Stimulated activated CD8-positive, alpha-beta memory T cell treated with anti-CD3 and anti-CD28 coated beads, Interleukin-7, amount 100 ng/mL, for 4 hours (primary cell): ENCODE data around the gene CXXC5.
"Not testable (repeated sequence)": the region's sequence is repeated elsewhere in the genome, so short reads cannot be mapped to it uniquely, and the experiment has no call there.

Source experiments
- DNase-seq, 2 donors: peaks; one replicate each; pipeline ENCODE4 v3.0.0-alpha.2; 2020; ENCODE audit warnings: low read depth in 2 of 2

Gene CXXC5

GRCh38 chr5:139648205-139649081, at the start of gene CXXC5:
CXXC5 (plus strand) TSS chr5:139648349; CDS start chr5:139680524, 32,175 bp downstream.
- peak in 1 of 2 donors; percentile 65 for DNase-seq

- not testable (repeated sequence) for DNase-seq
Observed at GRCh38 chr5:139598601-139598965, 49.6 kb upstream of the CXXC5 start.

DNA sequence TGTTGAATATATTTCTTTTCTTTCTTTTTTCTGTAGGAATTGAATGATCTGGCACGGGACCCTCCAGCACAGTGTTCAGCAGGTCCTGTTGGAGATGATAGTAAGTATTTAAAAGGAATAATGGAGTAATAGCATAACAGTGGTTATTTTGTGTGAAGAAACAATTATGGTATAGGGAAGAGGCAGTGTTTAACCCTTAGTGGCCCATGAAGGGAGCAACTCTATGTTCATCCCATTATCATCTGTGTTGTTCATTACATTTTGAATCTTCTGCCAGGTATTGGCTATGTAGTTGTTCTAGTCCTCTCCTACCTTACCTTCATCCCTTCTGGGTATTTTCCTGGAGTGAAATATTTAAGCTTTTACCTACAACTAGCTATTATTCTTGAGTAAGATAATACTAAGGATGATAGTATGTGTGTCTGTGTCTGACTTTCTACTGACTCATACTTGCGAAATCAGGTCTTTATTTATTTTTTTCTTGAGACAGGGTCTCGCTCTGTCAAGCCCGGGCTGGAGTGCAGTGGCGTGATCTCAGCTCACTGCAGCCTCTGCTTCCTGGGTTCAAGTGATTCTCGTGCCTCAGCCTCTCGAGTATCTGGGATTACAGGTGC, 47.7 kb upstream of the CXXC5 start:
- DNase-seq, result no peak

- no peak for DNase-seq
Observed at GRCh38 chr5:139601429-139601828, 46.7 kb upstream of the CXXC5 start.

DNA sequence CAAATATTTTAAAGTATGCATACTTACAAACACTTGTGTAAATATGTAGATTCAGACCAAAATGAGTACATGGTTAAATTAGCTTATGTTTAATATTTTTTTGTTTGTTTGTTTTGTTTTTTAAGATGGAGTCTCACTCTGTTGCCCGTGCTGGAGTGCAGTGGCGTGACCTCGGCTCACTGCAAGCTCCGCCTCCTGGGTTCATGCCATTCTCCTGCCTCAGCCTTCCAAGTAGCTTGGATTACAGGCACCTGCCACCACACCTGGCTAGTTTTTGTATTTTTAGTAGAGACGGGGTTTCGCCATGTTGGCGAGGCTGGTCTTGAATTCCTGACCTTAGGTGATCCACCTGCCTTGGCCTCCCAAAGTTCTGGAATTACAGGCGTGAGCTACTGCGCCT, 46.2 kb upstream of the CXXC5 start:
- DNase-seq, result not testable (repeated sequence)

DNA sequence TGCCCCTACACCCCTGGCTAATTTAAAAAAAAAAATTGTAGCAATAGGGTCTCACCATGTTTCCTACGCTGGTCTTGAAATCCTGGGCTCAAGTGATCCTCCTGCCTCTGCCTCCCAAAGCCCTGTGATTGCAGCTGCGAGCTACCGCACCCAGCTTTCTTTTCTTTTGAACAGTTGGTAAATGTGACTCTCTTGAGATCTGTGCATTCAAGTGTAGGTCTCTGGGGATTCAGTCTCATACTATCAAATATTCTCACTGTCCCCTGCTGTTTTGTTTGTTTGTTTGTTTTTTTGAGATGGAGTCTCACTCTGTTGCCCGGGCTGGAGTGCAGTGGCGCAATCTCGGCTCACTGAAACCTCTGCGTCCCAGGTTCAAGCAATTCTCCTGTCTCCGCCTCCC, 42.3 kb upstream of the CXXC5 start:
- DNase-seq, result no peak

GRCh38 chr5:139611703-139612584, 36.2 kb upstream of the CXXC5 start:
- DNase-seq, result no peak

DNA sequence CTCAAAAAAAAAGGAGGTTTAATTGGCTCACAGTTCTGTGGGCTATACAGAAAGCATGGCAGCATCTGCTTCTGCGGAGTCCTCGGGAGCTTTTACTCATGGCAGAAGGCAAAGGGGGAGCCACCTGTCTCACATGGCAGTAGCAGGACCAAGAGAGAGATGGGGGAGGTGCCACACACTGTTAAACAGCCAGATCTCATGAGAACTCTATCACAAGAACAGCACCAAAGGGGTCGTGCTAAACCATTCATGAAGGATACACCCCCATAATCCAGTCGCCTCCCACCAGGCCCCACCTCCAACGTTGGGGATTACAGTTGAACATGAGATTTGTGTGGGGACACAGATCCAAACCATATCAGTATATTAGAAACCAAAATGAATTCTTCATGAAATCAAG, 28.3 kb upstream of the CXXC5 start:
- no peak for DNase-seq

DNA sequence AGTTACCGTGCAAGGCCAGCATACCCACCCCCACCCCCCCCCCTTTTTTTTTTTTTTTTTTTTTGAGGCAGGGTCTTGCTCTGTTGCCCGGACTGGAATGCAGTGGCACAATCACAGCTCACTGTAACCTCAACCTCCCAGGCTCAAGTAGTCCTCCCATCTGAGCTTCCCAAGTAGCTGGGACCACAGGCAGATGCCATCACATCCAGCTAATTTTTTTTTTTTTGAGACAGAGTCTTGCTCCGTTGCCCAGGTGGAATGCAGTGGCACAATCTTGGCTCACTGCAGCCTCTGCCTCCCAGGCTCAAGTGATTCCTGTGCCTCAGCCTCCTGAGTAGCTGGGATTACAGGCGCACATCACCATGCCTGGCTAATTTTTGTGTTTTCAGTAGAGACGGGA, 22.8 kb upstream of the CXXC5 start:
- DNase-seq, result not testable (repeated sequence)

GRCh38 chr5:139630855-139631254, 17.3 kb upstream of the CXXC5 start:
- no peak for DNase-seq

DNA sequence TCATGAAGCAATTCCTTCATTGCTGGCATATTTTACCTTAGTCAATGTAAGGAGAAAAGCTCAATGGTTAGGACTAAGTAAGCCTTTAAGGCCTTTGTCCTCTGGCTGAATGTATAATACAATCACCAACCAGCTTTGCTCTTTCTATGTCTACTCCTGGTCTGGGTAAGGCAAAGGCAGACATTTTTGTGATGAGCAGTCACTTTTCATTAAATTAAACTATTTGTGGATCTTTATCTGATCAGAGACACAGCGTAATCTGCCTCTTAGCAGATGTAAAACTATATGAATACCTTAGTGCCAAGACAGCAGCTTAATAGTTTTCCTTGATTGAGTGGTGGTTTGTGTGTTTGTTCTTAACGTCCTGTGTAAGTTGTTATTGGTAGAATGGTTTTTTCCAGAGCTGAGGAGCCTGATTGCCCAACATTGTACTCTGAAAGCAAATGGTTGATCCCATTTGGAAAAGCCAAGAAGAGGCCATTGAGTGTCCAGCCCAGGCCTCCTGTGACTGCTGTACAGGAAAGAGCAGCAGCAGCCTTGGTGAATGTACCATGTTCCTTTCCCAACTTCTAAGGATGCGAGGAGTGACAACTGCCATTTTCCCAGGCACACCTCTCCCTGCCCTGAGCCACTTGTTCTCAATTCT, 16.5 kb upstream of the CXXC5 start:
- DNase-seq, result no peak

- DNase-seq, result peak in 1 of 2 donors; percentile 50
Observed at GRCh38 chr5:139633295-139634027, 14.7 kb upstream of the CXXC5 start.

DNA sequence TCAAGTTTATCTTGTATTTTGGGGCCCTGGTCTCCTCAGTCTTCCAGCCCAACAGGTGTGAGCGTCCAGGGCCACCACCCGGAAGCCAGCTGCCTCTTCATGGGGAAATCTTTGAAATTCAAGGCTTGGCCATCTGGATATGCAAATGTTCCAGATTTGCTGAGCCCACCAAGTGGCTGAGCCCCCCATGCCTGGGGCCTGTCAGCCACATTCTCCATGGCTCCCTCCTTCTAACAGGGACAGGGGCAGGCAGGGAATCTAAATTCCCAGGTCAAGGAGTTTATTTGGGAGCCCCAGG, 14.2 kb upstream of the CXXC5 start:
- no peak for DNase-seq

DNA sequence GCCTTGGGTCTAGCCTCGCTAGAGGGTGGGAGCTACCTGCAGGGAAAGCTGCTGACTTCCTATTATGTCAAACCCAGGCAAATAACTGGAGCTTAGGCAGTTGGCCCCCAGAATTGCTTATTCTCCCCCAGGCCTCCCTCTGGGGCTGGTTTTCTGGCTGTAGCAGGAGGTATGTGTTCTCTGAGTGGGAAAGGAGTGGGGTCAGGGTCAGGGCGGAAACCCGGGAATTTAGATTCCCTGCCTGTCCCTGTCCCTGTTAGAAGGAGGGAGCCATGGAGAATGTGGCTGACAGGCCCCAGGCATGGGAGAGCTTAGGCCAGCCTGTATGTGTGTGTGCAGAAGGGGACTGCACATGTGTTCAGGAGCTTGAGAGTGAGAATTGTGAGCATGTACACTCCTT, 13.6 kb upstream of the CXXC5 start:
- no peak for DNase-seq

DNA sequence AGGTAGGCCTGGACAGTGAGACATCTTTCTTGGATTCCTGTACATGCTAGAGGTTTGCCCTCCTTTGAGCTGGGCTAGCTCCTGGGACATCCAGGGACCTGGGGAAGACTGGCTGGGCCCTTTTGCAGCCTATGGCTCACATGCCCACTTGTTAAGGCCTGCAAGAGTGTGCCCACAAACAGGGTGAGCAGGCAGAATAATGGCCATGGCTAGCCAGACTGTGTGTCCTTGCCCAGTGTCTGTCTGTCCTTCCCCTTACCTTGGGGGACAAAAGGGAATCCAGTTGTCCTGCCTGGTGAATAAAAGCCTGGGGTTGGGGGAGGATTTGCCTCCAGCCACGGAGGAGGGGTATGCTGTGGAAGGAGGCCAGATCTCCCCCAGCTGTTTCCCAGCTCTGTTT, 13.0 kb upstream of the CXXC5 start:
- no peak for DNase-seq

DNA sequence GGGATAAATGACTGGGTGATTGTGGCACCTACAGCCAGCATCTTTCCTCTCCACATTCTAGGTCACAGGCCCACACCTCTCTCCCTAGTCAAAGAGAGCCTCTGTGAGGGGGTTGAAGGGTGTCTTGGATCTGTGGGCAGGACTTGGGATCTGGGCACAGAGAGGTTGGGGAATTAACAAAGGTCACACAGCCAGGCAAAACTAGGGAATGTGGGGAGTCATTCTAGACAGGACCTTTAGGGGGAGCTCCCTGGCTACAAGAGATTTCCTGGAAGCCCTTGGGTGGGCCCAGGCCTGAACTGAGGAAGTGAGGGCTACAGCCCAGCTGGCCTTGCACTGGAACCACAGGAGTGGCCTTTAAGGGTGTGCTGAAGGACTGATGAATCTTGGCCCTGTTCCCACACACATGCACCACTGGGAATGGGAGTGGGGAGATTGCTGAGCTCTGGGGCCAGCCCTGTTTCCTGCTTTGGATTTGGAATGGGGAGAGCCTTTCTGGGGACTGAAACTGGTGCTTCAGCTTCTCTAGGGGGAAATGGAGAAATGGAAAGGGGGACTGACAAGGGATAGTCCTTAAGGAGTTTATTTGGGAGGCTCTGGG, 12.4 kb upstream of the CXXC5 start:
- no peak for DNase-seq

DNA sequence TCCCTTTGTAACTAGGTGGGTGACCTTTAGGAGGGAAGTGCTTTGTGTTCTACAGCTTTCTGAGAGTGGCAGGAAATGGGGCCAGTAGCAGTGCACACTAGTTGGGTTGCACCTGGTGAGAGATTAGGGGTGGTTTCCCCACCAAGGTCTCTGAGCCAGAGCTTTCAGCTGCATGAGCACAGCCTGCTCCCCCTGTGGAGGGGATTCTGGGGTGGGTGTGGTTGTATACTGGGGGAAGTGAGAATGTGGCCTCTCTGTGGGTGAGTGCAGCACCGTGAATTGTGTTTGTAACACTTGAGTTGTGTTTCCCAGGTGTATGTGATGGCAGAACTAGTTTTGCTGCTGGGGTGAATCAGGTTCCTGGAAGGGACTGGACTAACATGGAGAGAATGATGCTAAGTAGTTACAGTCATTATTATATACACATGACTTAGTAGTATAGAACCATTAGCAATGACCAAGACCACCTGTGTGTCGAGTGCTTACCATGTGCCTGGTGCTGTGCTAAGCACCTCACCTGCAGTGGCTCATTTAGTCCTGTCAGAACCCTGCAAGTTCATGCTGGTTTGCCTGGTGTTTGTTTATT, 11.8 kb upstream of the CXXC5 start:
- DNase-seq, result peak; percentile 43 to 53

GRCh38 chr5:139636975-139637408, 11.2 kb upstream of the CXXC5 start:
- no peak for DNase-seq

DNA sequence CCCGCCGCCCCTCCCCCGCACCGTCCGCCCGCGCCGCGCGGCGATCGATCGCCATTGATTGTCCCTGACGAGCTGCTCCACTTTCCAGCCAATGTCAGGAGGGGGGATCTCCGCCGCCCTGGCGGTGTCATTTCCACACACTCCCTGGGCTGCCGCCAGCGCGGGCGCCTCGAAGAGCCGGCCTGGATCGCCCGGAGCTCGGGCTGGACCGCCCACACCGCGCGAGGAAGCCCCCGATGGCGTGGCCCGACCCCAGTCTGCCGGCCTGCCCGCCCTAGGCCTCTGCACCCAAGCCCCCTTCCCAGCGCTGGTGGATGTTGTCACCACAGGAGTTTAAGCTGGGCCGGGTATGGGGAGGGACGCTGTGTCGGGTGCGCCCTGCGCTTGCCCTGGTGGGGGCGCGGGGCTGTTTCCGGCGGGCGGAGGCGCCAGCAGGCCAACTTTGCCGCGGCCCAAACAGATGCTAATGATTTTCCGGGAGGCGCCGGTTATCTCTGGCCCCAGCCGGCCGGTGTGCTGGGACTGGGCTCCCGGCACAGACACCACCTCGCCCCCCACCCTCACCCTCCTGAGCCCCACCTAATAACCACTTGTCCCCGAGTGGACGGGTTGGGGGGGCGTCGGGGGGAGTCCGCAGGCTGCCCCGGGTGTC, 10.6 kb upstream of the CXXC5 start:
- peak in 1 of 2 donors; percentile 60 for DNase-seq
